Measurements from ENCODE around the gene CRADD. TPM values are rescaled to one million over a fixed set of nuclear protein-coding genes. Genes with fewer than 3 reads are reported as not detected.

The CRADD gene
- total and polyA plus RNA-seq, 10 of the 15 experiments (the other 5 are each of a cell fraction or from before 2014, with no cell fraction given): 7.6 to 15.5 (median 11.7) TPM

GRCh38 chr12:93902192-93902591 lies 225.0 kb downstream of the CRADD start:
- Histone ChIP-seq H3K4me2 (ENCODE audit: control insufficient read depth, insufficient read depth) (no peak overlapping the region), H3K27ac (ENCODE audit: control insufficient read depth, insufficient read depth) (no peak overlapping the region), H3K79me2 (ENCODE audit: control insufficient read depth, insufficient read depth, low read length) (no peaks in the 10 kb centered on the region), H3K4me1 (ENCODE audit: control insufficient read depth, insufficient read depth, low read length) (no peaks in the 10 kb centered on the region), H3K36me3 (ENCODE audit: control insufficient read depth in 2 of 2, insufficient read depth in 2 of 2, low read length in 1 of 2) (no peaks in the 10 kb centered on the region), H4K20me1 (ENCODE audit: control insufficient read depth, insufficient read depth) (no peaks in the 10 kb centered on the region), H3K9ac (ENCODE audit: control insufficient read depth, insufficient read depth, low read length) (no peak overlapping the region), H3K9me3 (replicated peaks; ENCODE audit: control insufficient read depth, insufficient read depth, low read length) (no peaks in the 10 kb centered on the region), H3K27me3 (replicated peaks in 1 of 2; ENCODE audit: control insufficient read depth in 2 of 2, insufficient read depth in 2 of 2, low read length in 1 of 2) (no peaks in the 10 kb centered on the region), H2AFZ (ENCODE audit: control insufficient read depth, low read depth, low read length) (no peak overlapping the region), H3K4me3 (no peak overlapping the region)
- ChIA-PET CTCF (no interaction called here), SMC1A (ENCODE audit: uncharacterized antibody, unreplicated experiment) (interaction anchor here (0.7 kb wide), 1 partner anchor 50 kb away, joined by 3 read pairs; no protein-coding TSS in a partner anchor), POLR2A (no interaction called here), RAD21 (ENCODE audit: unreplicated experiment) (no interaction called here)
- ATAC-seq (no peak), DNase-seq (ENCODE audit: low read depth, low spot score) (no peak), FAIRE-seq (no peak)
- TF ChIP-seq TAF1 (IDR thresholded peaks at IDR 0.05; ENCODE audit: borderline replicate concordance, low read depth, low read length) (no peak), RUNX3 (IDR thresholded peaks at IDR 0.05; ENCODE audit: low read length) (no peak), ZNF207 (IDR thresholded peaks at IDR 0.05; ENCODE audit: borderline replicate concordance) (no peak)
- 35% methylated on average over 4 of the region's 4 CpGs for WGBS (ENCODE audit: insufficient coverage, insufficient replicate concordance, low lambda C conversion rate, missing lambda C conversion rate)
- intact Hi-C loops (cut with micrococcal nuclease; ENCODE audit: unreplicated experiment) (no loop called here), in situ Hi-C loops (cut with MboI) (no loop called here)
- no TSS peak for BruUV-seq (replicated peaks)

DNA sequence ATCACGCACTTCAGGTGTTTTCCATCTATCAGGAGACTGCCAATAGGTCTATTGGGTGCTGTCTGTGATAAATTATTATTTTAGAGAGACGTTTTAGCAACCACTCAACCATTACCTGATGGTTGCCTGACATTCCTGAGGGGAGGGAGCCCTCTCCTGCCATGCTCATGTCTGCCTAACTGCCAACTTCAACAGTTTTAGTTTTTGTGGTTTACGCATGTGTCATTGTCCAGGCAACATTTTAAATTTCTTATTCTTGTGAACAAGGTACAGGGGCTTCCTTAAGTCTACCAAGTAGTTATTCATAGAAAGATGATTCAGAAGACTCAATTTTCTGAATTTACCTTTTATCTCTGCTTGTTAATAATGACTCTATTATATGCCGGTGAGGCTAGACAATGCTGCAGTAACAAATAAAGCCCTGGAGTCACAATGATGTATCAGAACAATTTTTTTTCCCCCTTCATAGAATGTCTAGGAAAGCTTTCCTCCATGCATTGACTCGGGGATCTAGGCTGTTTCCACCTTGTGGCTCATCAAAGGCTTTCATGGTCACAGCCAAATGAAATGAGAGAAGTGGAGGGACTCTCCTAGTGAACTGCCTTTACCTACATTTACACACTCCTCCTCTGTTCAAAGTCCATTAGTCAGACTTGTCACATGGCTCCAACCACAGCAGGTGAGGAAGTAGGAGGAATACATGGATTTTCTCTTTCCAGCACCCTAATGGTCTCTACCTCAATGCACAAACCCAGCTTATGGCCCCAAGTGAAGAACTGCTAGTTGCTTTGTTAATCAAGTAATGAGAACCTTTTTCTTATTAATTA lies 225.8 kb downstream of the CRADD start:
- DNase-seq (ENCODE audit: low read depth, low spot score) (no peak), ATAC-seq (no peak), FAIRE-seq (no peak)
- no peak overlapping the region for H3K4me3 ChIP-seq
- whole genome bisulfite sequencing (ENCODE audit: insufficient coverage, insufficient replicate concordance, low lambda C conversion rate, missing lambda C conversion rate): 51% methylated on average over 5 of the region's 5 CpGs
- H3K79me2 ChIP-seq (ENCODE audit: control insufficient read depth, insufficient read depth, low read length): no peaks in the 10 kb centered on the region
- H3K4me2 ChIP-seq (ENCODE audit: control insufficient read depth, insufficient read depth): no peak overlapping the region
- in situ Hi-C loops (cut with MboI): no loop called here
- BruUV-seq (replicated peaks): no TSS peak
- H3K9me3 ChIP-seq (replicated peaks; ENCODE audit: control insufficient read depth, insufficient read depth, low read length): no peaks in the 10 kb centered on the region
- no peaks in the 10 kb centered on the region for H4K20me1 ChIP-seq (ENCODE audit: control insufficient read depth, insufficient read depth)
- H3K9ac ChIP-seq (ENCODE audit: control insufficient read depth, insufficient read depth, low read length): no peak overlapping the region
- CTCF ChIA-PET: no interaction called here
- RAD21 ChIA-PET (ENCODE audit: unreplicated experiment): no interaction called here
- POLR2A ChIA-PET: no interaction called here
- no peak overlapping the region for H2AFZ ChIP-seq (ENCODE audit: control insufficient read depth, low read depth, low read length)
- no peak overlapping the region for H3K27ac ChIP-seq (ENCODE audit: control insufficient read depth, insufficient read depth)
- H3K36me3 ChIP-seq (ENCODE audit: control insufficient read depth in 2 of 2, insufficient read depth in 2 of 2, low read length in 1 of 2): no peaks in the 10 kb centered on the region
- SMC1A ChIA-PET (ENCODE audit: uncharacterized antibody, unreplicated experiment): no interaction called here
- intact Hi-C loops (cut with micrococcal nuclease; ENCODE audit: unreplicated experiment): no loop called here
- no peaks in the 10 kb centered on the region for H3K27me3 ChIP-seq (replicated peaks in 1 of 2; ENCODE audit: control insufficient read depth in 2 of 2, insufficient read depth in 2 of 2, low read length in 1 of 2)
- no peaks in the 10 kb centered on the region for H3K4me1 ChIP-seq (ENCODE audit: control insufficient read depth, insufficient read depth, low read length)
- TF ChIP-seq POU2F2 (IDR thresholded peaks at IDR 0.05; ENCODE audit: borderline replicate concordance, low read depth, low read length) (no peak), POLR2AphosphoS5 (IDR thresholded peaks at IDR 0.05; ENCODE audit: low read length) (no peak), RUNX3 (IDR thresholded peaks at IDR 0.05; ENCODE audit: low read length) (no peak), SREBF1 (IDR thresholded peaks at IDR 0.05; ENCODE audit: low read length) (no peak), TBL1XR1 (IDR thresholded peaks at IDR 0.05; ENCODE audit: low read depth, low read length) (no peak), JUND (IDR thresholded peaks at IDR 0.05; ENCODE audit: low read depth, low read length) (no peak), RFX5 (IDR thresholded peaks at IDR 0.05; ENCODE audit: low read depth, low read length) (no peak), NR2C2 (IDR thresholded peaks at IDR 0.05; ENCODE audit: borderline replicate concordance, control insufficient read depth, insufficient read length, low read depth) (no peak)
- TF ChIP-seq, protein P1, sequence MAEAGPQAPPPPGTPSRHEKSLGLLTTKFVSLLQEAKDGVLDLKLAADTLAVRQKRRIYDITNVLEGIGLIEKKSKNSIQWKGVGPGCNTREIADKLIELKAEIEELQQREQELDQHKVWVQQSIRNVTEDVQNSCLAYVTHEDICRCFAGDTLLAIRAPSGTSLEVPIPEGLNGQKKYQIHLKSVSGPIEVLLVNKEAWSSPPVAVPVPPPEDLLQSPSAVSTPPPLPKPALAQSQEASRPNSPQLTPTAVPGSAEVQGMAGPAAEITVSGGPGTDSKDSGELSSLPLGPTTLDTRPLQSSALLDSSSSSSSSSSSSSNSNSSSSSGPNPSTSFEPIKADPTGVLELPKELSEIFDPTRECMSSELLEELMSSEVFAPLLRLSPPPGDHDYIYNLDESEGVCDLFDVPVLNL (IDR thresholded peaks at IDR 0.05; ENCODE audit: low read depth, low read length): no peak
- TF ChIP-seq, protein P2, sequence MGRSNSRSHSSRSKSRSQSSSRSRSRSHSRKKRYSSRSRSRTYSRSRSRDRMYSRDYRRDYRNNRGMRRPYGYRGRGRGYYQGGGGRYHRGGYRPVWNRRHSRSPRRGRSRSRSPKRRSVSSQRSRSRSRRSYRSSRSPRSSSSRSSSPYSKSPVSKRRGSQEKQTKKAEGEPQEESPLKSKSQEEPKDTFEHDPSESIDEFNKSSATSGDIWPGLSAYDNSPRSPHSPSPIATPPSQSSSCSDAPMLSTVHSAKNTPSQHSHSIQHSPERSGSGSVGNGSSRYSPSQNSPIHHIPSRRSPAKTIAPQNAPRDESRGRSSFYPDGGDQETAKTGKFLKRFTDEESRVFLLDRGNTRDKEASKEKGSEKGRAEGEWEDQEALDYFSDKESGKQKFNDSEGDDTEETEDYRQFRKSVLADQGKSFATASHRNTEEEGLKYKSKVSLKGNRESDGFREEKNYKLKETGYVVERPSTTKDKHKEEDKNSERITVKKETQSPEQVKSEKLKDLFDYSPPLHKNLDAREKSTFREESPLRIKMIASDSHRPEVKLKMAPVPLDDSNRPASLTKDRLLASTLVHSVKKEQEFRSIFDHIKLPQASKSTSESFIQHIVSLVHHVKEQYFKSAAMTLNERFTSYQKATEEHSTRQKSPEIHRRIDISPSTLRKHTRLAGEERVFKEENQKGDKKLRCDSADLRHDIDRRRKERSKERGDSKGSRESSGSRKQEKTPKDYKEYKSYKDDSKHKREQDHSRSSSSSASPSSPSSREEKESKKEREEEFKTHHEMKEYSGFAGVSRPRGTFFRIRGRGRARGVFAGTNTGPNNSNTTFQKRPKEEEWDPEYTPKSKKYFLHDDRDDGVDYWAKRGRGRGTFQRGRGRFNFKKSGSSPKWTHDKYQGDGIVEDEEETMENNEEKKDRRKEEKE (IDR thresholded peaks at IDR 0.05): no peak

Data from GM12878 (cell line).